Neutrophil (primary cell): ENCODE measurements around the gene KCNQ1.

ENCODE experiments used
- H3K27ac ChIP-seq: fragments of 200-600 bp; sonication (generic); 2 replicates; pipeline ENCODE4 v1.5.1; 2016; ENCODE audit warnings: mild to moderate bottlenecking, moderate library complexity
- H3K27me3 ChIP-seq: fragments of 200-600 bp; sonication (generic); 2 replicates; pipeline ENCODE4 v1.6.0; 2016; ENCODE audit warnings: mild to moderate bottlenecking
- H3K36me3 ChIP-seq: fragments of 200-600 bp; sonication (generic); 2 replicates; pipeline ENCODE4 v1.5.1; 2017
- H3K4me1 ChIP-seq, 2 experiments: fragments of 200-600 bp in 1 of 2; sonication (generic) in 1 of 2; 1 replicate in 1 of 2; 2 replicates in 1 of 2; pipeline versions ENCODE4 v1.5.1 to v1.6.1; 2013 to 2016; ENCODE audit warnings: low read depth in 1 of 2, low read length in 1 of 2, mild to moderate bottlenecking in 1 of 2, moderate library complexity in 1 of 2; ENCODE audit not compliant: control insufficient read depth in 1 of 2, insufficient read depth in 1 of 2
- H3K4me3 ChIP-seq, 2 experiments: fragments of 200-600 bp in 1 of 2; sonication (generic) in 1 of 2; 1 replicate in 1 of 2; 2 replicates in 1 of 2; pipeline ENCODE4 v1.5.1; 2013 to 2016; ENCODE audit warnings: low read depth in 1 of 2, low read length in 1 of 2, mild to moderate bottlenecking in 1 of 2, moderate library complexity in 1 of 2
- H3K9me3 ChIP-seq: fragments of 200-600 bp; sonication (generic); 2 replicates; pipeline ENCODE4 v1.5.1; 2016
- TF ChIP-seq, protein P1 (sequence below): fragments of 200-600 bp; sonication (generic); IDR thresholded peaks from 2 replicates; pipeline ENCODE4 v1.5.1; 2016; ENCODE audit warnings: antibody characterized with exemption

Gene KCNQ1

DNA sequence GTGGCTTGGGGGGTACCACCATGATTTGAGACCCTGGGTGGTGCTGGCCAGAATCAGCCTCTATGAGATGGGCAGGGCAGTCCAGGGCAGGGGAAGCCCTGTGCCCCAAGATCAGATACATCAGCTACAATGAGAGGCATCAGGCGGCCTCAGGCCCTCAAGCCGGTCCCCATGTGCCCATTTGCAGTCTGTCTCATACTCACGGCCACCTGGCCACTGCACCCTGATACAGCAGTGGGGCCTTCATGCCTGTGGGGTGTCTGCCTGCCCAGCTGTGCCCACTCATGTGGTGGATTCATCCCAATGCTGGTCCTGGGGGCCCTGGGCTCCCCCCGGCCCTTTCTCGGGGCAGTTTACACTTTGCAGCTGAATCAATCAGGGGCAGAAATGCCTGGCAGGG is 297.4 kb downstream of the KCNQ1 start:
- Histone ChIP-seq H3K9me3 (no peaks in the 10 kb centered on the region), H3K27ac (no peak overlapping the region), H3K27me3 (no peaks in the 10 kb centered on the region), H3K4me1 (no peaks in the 10 kb centered on the region), H3K4me3 (no peak overlapping the region), H3K36me3 (no peaks in the 10 kb centered on the region)
- TF ChIP-seq, protein P1, sequence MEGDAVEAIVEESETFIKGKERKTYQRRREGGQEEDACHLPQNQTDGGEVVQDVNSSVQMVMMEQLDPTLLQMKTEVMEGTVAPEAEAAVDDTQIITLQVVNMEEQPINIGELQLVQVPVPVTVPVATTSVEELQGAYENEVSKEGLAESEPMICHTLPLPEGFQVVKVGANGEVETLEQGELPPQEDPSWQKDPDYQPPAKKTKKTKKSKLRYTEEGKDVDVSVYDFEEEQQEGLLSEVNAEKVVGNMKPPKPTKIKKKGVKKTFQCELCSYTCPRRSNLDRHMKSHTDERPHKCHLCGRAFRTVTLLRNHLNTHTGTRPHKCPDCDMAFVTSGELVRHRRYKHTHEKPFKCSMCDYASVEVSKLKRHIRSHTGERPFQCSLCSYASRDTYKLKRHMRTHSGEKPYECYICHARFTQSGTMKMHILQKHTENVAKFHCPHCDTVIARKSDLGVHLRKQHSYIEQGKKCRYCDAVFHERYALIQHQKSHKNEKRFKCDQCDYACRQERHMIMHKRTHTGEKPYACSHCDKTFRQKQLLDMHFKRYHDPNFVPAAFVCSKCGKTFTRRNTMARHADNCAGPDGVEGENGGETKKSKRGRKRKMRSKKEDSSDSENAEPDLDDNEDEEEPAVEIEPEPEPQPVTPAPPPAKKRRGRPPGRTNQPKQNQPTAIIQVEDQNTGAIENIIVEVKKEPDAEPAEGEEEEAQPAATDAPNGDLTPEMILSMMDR, result no peak

DNA sequence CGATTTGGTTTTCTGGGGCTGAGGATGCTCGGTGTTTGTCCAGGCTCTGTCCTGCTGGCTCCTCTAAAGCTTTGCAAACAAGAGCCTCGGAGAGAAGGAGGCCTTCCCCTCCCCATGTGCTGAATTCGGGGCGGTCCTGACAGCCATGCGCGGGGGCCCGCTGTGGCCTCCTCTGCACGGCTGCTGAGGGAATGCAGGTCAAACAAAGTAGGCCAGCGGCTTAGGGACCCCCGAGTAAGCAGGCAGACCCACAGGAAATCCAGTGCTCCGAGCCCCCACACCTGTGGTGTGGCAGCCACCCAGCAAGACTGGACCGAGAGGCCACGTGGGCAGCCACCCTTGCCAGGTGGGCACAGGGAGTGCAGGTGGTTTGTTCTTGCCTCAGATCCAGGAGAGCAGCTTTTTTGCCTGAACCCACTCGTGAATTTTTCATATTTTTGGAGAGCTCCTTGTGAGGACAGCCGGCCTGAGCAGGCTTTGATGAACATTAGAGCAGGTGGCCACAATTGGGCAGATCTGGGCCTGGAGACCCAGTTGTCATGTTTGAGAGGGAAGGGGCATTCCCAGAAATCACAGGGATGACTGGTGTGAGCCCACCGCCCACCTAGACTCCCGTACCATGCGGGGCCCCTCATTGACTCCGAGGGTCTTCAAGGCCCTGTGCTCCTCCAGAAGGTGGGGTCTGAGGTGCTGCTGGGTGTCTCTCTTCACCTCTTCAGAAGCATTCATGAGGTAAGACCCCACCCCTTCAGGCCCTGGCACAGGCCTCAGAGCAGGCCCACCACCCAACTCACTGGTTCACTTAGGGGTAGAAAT is 298.0 kb downstream of the KCNQ1 start:
- no peaks in the 10 kb centered on the region for H3K9me3 ChIP-seq
- TF ChIP-seq, protein P1, result no peak
- H3K27me3 ChIP-seq, result no peaks in the 10 kb centered on the region
- H3K4me1 ChIP-seq, result no peaks in the 10 kb centered on the region
- no peak overlapping the region for H3K4me3 ChIP-seq
- H3K36me3 ChIP-seq, result no peaks in the 10 kb centered on the region
- no peak overlapping the region for H3K27ac ChIP-seq

DNA sequence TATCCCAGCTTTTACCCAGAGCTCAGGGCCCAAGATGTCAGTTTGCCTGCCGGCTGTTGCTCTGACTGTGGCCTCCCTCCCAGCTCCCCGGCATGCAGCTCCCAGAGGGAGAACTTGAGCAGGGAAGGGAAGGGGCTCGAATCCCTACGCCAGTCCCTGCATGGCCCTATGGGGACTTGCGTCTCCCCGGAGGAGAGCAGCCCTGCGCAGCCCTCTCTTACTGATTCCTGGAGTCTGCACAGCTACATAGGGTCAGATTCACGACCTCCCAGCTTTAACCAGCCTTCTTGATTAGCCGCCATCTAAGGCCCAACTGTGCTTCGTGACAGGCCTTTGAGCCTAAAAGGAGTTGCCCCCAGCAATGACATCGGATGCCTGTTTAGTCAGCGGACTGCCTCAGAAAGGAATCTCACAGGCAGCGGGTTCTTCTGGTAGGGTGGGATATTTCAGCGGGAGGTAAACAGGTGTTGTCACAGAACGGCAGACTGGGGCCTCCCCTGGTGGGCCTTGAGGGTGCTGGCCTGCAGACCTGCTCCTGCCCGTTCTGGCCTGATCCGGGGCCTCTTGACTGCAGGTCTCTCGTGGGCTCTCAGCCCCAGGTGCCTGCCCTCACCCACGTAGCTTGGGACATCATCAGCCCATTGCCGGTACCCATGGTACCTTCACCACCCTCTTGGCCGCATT is 298.8 kb downstream of the KCNQ1 start:
- no peak overlapping the region for H3K4me3 ChIP-seq
- H3K27me3 ChIP-seq, result no peaks in the 10 kb centered on the region
- no peaks in the 10 kb centered on the region for H3K4me1 ChIP-seq
- no peaks in the 10 kb centered on the region for H3K36me3 ChIP-seq
- no peaks in the 10 kb centered on the region for H3K9me3 ChIP-seq
- H3K27ac ChIP-seq, result no peak overlapping the region
- TF ChIP-seq, protein P1, result no peak

DNA sequence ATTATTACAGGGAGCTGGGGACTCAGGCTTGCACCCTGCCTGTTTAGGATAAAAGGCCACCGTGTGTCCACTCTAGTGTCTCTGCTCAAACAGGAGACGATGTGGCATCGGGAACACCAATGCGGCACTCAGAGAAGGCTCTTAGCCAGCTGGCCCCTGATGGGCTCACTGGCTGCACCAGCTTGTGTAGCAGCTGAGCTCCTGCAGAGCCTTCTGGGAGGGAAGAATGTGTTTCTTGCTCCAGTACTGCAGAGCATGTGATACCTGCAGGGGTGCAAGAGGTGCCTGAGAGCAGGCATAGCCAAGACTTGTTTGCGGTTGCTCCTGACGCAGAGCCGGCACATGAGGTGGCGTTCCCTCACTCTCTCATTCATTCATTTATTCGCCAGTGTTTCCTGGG is 299.4 kb downstream of the KCNQ1 start:
- H3K4me3 ChIP-seq, result no peak overlapping the region
- no peak overlapping the region for H3K27ac ChIP-seq
- H3K4me1 ChIP-seq, result no peaks in the 10 kb centered on the region
- no peaks in the 10 kb centered on the region for H3K36me3 ChIP-seq
- no peaks in the 10 kb centered on the region for H3K27me3 ChIP-seq
- TF ChIP-seq, protein P1, result no peak
- no peaks in the 10 kb centered on the region for H3K9me3 ChIP-seq

DNA sequence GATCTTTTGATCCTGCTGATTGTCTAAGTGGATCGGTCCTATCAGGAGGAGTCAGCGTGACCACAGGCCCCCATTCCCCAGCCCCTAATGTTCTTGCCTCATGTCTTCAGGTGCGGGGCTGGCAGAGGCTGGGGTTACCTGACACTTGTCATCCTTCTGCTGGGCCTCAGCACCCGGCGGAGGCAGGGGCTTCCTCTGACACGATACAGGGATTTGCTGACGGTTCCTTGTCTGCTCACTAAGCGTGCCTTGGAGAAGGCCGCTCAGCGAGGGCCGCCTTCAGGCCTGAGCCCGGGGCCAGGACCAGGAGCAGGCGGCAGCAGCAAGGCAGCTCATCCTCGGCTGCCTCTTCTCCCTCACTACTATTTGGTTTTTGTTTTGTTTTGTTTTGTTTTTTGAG is 300.7 kb downstream of the KCNQ1 start:
- H3K9me3 ChIP-seq, result no peaks in the 10 kb centered on the region
- no peaks in the 10 kb centered on the region for H3K36me3 ChIP-seq
- no peak overlapping the region for H3K4me3 ChIP-seq
- H3K27me3 ChIP-seq, result no peaks in the 10 kb centered on the region
- no peaks in the 10 kb centered on the region for H3K4me1 ChIP-seq
- H3K27ac ChIP-seq, result no peak overlapping the region
- TF ChIP-seq, protein P1, result no peak
